HG02623 (cell line): ENCODE measurements around the gene HVCN1.
"Not testable (repeated sequence)": the region's sequence is repeated elsewhere in the genome, so short reads cannot be mapped to it uniquely, and the experiment has no call there.

ENCODE experiments used
- ATAC-seq: cut with Tn5 transposase; IDR thresholded peaks from one replicate; pipeline ENCODE4 v1.9.1; 2021; ENCODE audit warnings: moderate library complexity; ENCODE audit not compliant: unreplicated experiment

HVCN1 gene

DNA sequence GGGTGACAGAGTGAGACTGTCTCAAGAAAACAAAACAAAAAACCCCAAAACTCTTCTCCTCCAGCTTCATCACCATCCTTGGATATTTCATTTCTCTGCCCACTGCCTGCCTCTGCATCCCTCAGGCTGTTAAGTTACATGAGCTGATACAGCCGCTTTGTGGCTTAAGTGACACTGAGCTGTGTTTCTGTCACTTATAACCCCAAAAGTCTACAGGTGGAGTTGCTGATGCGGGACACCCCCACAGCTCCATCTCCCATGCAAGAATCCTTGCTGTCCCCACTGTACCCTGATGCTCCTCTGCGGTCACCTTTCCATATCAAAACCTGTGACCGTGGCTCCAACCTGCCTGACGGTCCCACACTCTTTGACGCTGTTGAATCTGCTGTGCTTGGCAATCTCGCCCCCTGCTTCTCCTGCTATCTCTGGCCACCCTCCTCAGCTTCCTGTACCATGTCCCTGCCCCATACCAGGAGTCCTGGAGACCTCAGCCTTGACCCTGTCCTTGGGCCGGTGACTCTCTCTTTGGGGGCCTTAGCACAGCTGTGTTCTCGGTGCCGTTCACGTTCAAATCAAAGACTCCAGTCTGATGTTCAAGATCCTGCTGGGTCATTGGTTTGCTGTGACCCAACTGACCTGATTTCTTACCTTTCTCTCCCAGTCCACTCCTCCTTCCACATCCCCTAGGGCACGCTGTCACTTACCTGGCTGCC is 20.3 kb downstream of the HVCN1 start:
- ATAC-seq: no peak

DNA sequence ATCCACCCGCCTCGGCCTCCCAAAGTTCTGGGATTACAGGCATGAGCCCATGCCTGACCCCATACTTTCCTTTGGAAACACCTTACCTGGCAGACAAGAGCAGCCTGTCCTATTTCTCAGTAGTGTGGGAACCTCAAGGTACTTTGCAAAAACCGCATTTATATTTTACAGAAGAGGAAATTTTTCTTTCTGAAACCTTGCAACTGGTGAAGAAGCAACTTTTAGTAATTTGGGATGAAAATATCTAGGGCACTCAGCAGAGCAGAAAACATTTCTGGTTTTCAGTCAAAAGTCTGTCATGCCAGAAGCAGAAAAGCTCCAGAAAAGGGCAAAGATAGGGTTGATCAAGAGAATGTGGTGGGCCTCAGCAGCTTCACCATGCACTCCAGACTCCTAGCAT is 21.2 kb downstream of the HVCN1 start:
- no peak for ATAC-seq

DNA sequence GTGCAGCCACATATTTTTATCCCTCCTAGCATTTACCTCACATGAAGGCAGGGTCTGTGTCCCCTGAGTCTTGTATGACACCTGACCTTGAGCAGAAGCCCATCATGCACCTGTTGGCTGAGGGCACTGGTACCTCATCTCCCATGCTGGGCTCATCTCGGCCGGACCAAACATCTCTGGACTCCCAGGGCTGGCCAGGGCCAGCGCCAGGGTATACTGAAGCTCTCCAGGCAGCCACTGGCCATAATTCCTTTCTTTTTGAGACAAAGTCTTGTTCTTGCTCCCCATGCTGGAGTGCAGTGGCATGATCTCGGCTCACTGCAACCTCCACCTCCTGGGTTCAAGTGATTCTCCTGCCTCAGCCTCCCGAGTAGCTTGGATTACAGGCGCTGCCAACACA is 22.0 kb downstream of the HVCN1 start:
- no peak for ATAC-seq

GRCh38 chr12:110661337-110661972 is 27.5 kb downstream of the HVCN1 start:
- ATAC-seq: peak; percentile 89

- no peak for ATAC-seq
Measured at GRCh38 chr12:110658878-110659277, 30.0 kb downstream of the HVCN1 start.

DNA sequence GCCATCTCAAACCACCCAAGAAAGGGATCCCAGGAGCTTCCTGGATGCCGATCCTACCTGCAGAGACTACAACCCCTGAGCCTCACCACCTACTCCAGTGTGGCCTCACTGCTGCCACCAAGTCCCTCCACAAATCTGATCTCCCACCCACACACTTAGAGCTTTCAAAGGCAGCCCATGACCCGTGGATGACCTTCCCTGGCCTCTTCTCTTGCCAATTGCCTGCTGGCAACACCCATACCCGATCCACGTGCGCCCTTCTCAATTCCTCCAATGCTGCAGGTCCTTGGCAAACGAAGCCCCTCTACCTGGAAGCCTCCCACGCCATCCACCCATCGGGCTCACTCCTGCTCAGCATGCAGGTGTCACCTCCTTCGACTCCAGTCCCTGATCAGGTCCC is 30.7 kb downstream of the HVCN1 start:
- ATAC-seq: no peak

DNA sequence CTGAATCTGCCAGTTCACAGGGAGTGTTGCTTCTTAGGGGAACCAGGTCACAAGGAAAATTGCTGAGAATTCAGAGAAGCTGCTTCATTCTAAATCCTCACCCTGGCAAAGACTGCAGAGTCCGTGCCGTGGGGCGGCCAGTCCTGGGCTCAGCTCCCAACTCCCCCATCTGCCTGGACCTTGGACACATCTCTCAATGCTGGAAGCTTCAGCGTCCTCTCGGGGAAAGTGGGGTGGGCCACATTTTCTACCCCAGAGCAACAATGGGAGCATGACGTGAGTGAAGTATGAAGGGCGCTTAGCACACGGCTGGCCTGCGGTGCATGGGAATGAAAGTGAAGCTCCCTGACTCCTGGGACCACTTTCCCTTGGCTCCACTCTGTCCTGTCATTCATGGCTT is 31.2 kb downstream of the HVCN1 start:
- no peak for ATAC-seq

DNA sequence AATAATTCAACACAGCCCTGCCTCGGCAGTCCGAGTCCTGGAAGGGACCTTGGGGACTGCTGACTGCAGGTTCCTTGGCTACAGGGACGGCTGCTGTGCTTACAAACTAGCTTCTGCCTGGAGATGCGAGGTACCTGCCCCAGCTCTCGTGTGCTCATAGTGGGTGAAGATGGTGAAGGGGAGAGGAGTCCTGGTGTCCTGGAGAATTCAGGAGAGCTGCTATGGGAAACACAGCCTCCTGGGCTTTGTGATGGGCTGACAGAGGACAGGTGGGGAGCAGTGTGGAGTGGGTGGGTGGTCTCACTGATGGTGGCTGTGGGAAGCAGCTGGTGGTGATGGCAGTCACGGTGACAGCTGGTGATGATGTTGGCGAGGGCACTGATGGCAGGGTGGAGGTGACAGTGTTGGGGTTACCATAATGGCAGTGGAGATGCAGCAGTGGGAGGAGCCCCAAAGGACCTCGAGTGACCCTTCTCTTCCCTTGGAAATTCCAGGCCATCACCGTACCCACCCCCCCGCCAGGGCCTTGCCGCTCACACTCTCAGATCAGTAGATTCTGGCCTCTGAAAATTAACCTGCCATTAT is 32.8 kb downstream of the HVCN1 start:
- no peak for ATAC-seq

GRCh38 chr12:110654238-110654637 is 34.7 kb downstream of the HVCN1 start:
- ATAC-seq: not testable (repeated sequence)

DNA sequence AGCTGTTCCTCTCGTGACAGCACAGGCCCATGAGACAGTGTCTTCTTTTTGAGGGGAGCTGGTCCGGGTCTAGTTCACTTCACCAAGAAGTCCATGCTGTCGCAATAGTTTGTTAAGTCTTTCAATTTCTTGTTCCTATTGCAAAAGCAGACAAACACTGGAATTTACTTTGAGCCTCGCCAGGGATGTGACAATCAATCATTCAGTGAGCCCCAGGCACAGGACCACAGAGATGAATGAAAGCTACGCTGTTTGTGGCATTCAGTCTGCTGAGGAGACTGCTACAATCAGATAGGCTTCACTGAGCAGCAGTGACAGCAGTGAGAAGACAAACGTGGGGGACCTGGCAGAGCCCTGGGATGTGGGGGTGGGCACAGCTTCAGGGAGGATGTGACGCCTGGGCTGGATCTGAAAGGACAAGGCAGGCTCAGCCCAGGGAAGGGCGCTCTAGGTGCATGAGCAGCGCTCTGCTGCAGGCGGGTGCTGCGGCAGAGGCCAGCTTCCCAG is 39.5 kb downstream of the HVCN1 start:
- no peak for ATAC-seq

GRCh38 chr12:110647631-110648040 is 41.3 kb downstream of the HVCN1 start:
- peak; percentile 56 for ATAC-seq

DNA sequence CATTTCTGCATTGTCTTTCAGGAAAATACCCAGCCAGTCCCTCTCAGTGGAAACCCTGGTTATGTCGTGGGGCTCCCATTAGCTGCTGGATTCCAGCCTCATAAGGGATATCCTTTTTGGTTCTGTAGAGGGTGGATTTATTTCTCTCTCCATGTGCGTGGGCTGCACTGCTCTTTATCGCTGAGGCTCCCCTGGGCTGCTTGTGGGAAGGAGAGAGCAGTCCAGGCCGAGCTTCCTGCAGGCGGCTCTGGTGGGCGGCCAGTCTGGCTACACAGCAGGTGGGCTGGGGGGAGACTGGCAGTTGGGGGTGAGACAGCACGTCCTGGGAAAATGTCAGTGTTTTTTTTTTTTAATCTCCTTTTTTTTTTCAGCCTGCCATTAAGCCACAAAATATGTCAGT is 47.4 kb downstream of the HVCN1 start:
- ATAC-seq: no peak

DNA sequence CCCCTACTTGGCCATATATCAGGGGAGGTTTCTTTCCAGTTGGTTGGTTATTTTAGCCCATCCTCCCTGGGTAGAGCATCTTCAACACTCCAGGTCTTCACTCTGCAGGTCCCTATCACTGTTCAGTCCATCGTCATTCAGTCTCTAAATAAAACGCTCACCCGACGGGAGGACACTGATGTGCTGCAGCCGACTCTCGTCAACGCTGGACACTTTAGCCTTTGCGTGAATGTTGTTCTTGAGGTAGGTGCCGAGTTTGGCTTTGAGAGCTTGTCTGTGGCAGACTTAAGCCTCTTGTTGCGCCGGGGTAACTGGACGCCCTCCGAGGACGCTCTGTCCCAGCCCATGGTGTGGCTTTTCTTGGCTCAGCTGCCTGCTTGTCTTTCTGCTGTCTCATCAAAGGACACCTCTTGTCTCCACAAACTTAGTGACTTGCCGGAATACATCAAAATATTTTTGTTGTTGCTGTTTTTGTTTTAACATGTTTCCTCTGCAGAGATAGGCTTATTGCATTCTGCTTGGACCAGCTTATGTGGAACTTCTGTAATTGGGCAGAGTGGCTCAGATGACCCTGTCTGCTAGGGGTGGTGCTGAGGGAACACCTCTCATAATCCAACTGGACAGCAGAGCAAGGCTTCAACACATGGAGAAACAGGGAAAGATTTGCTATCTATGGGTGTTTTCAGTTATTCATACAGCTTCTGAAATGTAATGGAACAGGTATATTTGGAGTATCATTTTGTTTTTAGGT is 48.5 kb downstream of the HVCN1 start:
- ATAC-seq: no peak

DNA sequence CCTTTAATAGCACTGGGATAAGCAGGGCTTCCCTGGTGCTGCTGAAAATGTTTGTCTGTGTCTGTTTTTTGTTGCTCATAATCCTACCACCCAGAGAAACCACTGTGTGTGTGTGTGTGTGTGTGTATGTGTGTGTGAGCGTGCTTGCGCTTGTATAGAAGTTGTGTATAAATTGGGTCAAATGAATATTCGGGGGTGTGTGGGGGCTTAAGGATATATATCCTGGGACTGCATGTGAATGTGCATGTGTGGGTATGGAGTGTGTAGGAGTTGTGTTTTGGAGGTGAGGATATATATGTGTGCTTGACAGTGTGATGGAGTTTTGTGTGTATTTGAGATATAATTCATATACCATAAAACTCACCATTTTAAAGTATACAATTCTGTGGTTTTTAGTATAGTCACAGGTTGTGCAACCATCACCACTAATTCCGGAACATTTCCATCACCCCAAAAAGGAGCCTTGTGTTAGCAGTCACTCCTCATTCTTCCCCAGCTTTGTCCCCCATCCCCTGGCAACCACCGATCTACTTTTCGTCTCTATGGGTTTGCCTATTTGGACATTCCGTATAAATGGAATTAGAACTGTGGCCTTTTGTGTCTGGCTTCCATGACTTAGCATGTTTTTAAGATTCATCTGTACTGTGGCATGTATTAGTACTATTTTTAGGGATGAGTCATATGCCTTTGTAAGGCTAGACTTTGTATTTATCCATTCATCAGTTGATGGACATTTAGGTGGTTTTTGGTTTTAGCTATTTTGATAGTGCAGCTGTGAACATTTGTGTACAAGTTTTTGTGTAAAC is 49.4 kb downstream of the HVCN1 start:
- ATAC-seq: no peak

DNA sequence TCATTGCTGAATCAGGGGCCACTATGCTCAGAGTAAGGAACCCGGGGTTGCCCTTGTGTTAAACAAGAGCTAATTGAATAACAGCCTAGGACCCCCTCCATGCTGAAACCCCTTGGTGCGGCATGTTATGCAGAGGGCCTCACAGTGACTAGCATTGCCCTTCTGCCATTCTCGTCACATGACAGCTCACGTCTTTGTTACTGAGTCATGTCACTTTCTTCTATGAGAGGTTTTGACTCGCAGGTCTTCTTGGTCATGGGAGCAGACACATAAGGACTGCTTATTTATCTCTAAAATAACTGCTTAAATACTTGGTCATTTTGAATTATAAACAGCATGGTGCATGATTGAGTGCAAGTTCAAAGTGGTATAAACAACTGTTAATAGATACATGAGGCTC is 50.1 kb downstream of the HVCN1 start:
- no peak for ATAC-seq

DNA sequence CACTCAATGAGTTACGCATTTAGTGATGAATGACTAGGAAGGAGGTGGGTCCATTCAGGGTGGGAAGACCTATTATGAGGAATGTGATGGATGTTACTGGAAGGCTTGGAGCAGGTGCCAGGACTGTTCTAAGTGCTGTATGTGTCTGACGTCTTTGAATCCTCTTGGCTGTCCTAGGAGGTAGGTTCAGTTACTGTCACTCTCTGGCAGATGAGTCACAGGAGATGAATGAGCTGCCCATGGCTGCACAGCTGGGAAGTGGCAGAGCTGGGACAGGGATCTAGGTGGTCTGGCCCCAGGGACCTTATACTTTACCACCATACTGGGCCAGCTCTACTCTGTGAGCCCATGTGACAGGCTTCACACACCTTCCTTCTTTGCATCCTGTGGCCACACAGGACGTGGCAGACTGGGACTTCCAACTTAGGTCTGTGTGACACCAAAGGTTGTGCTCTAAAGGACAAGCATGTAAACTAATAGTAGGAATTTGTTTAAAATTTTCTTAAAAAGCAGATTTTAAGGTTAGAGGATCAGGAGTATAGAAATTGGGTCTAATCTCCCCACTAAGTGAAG is 51.0 kb downstream of the HVCN1 start:
- ATAC-seq: no peak

- no peak for ATAC-seq
Measured at GRCh38 chr12:110636516-110636915, 52.4 kb downstream of the HVCN1 start.

DNA sequence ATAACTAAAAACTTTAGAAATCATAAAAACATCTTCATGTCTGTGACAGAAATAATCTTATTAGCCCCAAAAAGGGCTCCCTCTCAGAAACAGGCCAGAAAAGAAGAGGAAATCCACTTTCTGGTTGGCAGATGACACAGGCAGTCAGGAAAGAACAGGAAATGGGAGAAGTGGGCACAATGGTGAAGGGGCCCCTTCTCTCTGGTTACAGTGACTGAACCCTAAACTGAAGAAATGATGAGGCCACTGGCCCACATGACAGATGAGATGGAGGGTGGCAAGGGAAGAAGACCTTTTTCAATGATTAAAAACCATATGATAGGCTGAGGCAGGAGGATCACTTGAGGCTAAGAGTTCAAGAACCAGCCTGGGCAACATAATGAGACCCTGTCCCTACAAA is 53.9 kb downstream of the HVCN1 start:
- no peak for ATAC-seq

GRCh38 chr12:110627500-110628195 is 61.3 kb downstream of the HVCN1 start:
- no peak for ATAC-seq

- ATAC-seq: no peak
Measured at GRCh38 chr12:110622582-110622981, 66.3 kb downstream of the HVCN1 start.
